ENCODE measurements around the gene QKI.

DNA sequence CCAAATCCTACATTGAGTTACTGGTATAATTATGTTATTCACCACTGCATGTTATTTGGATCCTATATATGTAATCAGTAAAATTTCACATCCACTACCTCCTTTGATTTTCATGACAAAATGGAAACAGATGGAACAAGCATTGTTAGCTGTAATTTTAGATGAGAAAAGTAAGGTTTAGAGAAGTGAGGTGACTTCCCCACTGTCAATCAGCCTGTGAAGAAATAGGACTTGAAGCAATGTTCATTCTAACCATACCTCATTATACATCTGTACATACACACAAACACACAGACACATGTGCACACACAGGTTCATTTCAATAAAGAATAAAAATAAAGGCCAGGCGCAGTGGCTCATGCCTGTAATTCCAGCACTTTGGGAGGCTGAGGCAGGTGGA lies 23.7 kb upstream of the QKI start:
- TF ChIP-seq, protein P1, sequence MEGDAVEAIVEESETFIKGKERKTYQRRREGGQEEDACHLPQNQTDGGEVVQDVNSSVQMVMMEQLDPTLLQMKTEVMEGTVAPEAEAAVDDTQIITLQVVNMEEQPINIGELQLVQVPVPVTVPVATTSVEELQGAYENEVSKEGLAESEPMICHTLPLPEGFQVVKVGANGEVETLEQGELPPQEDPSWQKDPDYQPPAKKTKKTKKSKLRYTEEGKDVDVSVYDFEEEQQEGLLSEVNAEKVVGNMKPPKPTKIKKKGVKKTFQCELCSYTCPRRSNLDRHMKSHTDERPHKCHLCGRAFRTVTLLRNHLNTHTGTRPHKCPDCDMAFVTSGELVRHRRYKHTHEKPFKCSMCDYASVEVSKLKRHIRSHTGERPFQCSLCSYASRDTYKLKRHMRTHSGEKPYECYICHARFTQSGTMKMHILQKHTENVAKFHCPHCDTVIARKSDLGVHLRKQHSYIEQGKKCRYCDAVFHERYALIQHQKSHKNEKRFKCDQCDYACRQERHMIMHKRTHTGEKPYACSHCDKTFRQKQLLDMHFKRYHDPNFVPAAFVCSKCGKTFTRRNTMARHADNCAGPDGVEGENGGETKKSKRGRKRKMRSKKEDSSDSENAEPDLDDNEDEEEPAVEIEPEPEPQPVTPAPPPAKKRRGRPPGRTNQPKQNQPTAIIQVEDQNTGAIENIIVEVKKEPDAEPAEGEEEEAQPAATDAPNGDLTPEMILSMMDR (conservative IDR thresholded peaks at IDR 0.05) = no peak
- TF ChIP-seq EZH2 (IDR thresholded peaks at IDR 0.05; ENCODE audit: low read depth) = no peak

Data from PC-9 (cell line).